Kidney epithelial cell (primary cell): Measurements from ENCODE around the gene SMIM13. TPM values are rescaled to one million over a fixed set of nuclear protein-coding genes. Genes with fewer than 3 reads are reported as not detected.

Source experiments
- DNase-seq: peaks from one replicate; pipeline ENCODE4 v3.0.0-alpha.2; 2010; ENCODE audit warnings: low read depth
- H3K27me3 ChIP-seq: 2 replicates; pipeline ENCODE4 v1.6.0; 2011; ENCODE audit warnings: low read length; ENCODE audit not compliant: control insufficient read depth, insufficient read depth
- H3K36me3 ChIP-seq: 2 replicates; pipeline ENCODE4 v1.5.1; 2011; ENCODE audit warnings: low read length; ENCODE audit not compliant: control insufficient read depth, insufficient read depth
- H3K4me3 ChIP-seq: 2 replicates; pipeline ENCODE4 v1.5.1; 2011; ENCODE audit warnings: low read depth, mild to moderate bottlenecking, control low read depth, low read length
- CTCF ChIP-seq: IDR thresholded peaks from 2 replicates; pipeline ENCODE4 v1.5.1; 2011; ENCODE audit warnings: mild to moderate bottlenecking, moderate library complexity, low read length, control low read depth, inconsistent platforms; ENCODE audit not compliant: insufficient read depth, poor library complexity, severe bottlenecking
- total RNA-seq: library from RNA; depleted of rRNA; stranded (reverse); fragments of >200 nt; gene quantifications from 2 replicates; pipeline ENCODE4 v1.2.3, GENCODE V29; 2015

Gene SMIM13
- total RNA-seq, 1 donor from 2014 or later, result 18.5 TPM

GRCh38 chr6:11072101-11072500 lies 21.5 kb upstream of the SMIM13 start:
- no peak overlapping the region for H3K4me3 ChIP-seq
- TF ChIP-seq CTCF, result no peak
- no peaks in the 10 kb centered on the region for H3K36me3 ChIP-seq
- H3K27me3 ChIP-seq, result no peaks in the 10 kb centered on the region
- no peak for DNase-seq

- no peaks in the 10 kb centered on the region for H3K36me3 ChIP-seq
- no peak for TF ChIP-seq CTCF
- no peaks in the 10 kb centered on the region for H3K27me3 ChIP-seq
- DNase-seq, result no peak
- no peak overlapping the region for H3K4me3 ChIP-seq
Observed at GRCh38 chr6:11076540-11076939, 17.1 kb upstream of the SMIM13 start.

- Histone ChIP-seq H3K36me3 (no peaks in the 10 kb centered on the region), H3K27me3 (no peaks in the 10 kb centered on the region), H3K4me3 (no peak overlapping the region)
- TF ChIP-seq CTCF, result no peak
- no peak for DNase-seq
Observed at GRCh38 chr6:11078266-11078665, 15.4 kb upstream of the SMIM13 start.

- no peak for DNase-seq
Observed at GRCh38 chr6:11080296-11080695, 13.3 kb upstream of the SMIM13 start.

GRCh38 chr6:11083491-11083890 lies 10.1 kb upstream of the SMIM13 start:
- Histone ChIP-seq H3K27me3 (no peaks in the 10 kb centered on the region), H3K4me3 (no peak overlapping the region), H3K36me3 (no peaks in the 10 kb centered on the region)
- DNase-seq, result no peak
- no peak for TF ChIP-seq CTCF

More at GRCh38 chr6:11080296-11080695, 13.3 kb upstream of the SMIM13 start:
- Histone ChIP-seq H3K27me3 (no peaks in the 10 kb centered on the region), H3K36me3 (no peaks in the 10 kb centered on the region), H3K4me3 (no peak overlapping the region)
- TF ChIP-seq CTCF, result no peak

- no peak for TF ChIP-seq CTCF
- Histone ChIP-seq H3K36me3 (no peaks in the 10 kb centered on the region), H3K4me3 (no peak overlapping the region), H3K27me3 (no peaks in the 10 kb centered on the region)
- DNase-seq, result no peak
Observed at GRCh38 chr6:11083956-11084355, 9.7 kb upstream of the SMIM13 start.
